LHCN-M2 (cell line): Measurements from ENCODE around the gene FILIP1L. TPM values are rescaled to one million over a fixed set of nuclear protein-coding genes. Genes with fewer than 3 reads are reported as not detected.

Experiments used
- DNase-seq: peaks from one replicate; pipeline ENCODE4 v3.0.0-alpha.2; 2012; ENCODE audit warnings: low read depth
- total RNA-seq: library from RNA; depleted of rRNA; stranded (reverse); fragments of >200 nt; gene quantifications from 2 replicates; pipeline ENCODE4 v1.2.3, GENCODE V29; 2014

Gene FILIP1L
- total RNA-seq, 1 experiment from 2014 or later, result 2.2 TPM

DNA sequence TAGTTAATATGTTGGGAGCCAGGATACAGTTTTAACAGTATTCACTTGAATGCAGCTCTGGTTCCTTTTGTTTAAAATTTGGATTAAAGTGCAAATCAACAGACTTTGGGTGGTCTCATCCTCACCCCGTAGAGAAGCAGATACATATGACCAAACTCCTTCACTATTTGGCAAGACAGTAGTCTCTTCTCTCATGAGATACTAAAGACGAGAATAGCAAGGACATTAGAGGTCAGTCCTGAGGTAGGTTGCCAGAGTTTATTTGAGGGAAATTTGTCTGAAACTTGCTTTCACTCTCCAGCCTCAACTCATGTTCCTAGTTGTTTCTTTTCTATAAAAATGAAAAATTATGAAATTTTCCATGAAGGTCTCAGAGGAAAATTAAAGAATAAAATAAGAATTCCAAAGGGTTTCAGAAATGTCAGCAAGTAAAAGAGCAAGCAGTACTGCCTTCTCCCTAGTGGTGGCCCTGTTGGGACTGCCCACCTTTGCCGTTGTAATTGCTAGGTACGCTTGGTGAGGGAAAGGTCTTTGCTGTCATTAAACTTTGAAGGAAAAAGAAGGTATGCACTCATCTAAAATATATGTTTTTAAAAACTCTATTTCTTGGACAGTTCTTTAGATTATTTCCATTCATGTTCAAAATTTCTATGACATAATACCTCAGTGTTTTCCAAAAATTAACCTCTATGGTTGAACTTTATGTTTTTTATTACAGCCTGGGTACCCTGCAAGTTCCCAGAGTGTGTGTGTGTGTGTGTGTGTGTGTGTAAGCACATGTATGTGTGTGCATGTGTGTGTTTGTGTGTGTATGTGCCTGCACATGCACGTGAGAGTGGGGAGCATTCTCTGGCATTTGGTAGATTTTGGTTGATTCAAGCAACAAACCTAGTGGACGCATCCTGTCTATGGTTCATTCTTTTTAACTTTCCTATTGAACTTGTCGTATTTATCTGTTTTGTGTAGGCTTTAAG, 185.2 kb downstream of the FILIP1L start:
- no peak for DNase-seq

DNA sequence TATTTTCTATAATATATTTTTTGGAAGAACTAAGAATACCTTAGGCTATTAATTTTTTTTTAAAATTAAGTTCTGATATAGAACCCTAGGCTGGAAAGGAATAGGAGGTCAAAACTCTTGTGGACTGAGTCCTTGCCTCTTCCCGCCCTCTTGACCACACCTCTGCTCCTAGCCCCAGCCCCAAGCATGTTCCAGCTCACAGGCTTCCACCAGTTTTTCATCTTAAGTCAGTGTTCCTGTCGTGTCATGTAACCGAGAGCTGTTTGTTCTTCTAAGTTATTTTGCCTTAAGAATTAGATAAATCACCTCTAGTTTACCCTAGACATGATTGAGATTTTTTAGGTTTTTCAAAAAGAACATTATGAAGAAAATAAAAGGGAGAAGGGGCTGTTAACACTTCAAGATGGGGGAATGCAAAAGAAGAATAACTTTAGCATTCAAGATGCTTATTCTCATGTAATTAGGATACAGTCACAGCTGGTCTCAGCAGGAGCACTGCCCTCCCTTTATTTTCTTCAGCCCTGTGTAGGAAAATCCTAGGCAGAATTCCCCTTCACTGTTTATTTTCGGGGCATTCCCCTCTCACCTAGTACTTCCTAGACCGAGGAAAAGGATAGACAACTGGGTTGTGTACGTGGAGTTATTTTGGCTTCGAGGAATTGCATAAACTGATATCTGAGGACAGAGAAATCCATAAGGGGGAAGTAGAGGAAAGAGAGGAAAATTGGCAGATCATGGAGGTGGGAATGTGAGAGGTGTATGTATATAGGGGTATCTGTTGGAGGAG, 186.4 kb downstream of the FILIP1L start:
- DNase-seq, result no peak

DNA sequence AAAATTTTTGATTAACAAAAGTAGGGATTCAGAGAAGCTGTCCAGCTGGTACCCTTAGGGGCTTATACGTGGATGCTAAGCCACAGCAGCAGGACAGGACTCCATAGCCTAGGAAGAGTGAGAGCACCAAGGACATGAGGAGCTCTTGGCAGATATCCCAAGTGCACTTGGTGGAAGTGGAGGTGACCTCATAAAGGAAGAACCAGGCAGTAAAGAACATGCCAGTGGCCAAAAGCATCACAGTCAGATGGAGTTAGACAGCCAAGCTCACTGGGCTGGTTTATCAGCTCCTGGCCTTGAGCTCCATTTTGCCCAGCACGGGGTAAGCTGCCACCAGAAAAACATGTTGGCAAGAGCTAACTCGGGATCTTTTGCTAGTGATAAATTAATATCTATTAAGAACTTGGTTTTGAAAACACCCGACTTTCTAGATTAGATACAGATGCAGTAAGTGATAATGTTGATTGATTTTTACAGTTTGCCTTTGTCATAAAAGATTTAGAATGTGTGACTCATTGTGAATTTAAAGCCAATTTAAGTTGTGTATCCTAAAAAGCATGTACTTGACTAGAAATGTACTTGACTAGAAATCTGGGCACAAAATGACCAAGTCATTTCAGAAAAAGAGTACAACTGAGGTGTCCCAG, 188.6 kb downstream of the FILIP1L start:
- DNase-seq, result peak; percentile 69

DNA sequence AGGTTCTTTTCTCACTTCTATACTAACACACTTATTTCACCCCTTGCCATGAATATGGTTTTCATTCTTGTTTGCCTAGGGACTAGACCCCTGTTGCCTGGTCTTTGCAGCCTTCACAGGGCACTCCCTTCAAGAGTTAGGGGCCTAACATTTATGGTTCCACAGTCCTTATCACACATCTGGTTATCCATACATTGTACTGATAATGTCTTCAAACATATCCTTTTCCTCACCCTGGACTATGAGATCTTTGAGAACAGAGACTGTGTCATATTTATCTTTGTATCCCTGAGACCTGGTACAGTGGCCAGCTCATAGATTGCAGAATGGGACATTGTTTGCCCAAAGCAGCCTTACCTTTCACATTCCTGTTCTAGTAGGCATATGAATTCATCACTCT, 190.4 kb downstream of the FILIP1L start:
- no peak for DNase-seq

DNA sequence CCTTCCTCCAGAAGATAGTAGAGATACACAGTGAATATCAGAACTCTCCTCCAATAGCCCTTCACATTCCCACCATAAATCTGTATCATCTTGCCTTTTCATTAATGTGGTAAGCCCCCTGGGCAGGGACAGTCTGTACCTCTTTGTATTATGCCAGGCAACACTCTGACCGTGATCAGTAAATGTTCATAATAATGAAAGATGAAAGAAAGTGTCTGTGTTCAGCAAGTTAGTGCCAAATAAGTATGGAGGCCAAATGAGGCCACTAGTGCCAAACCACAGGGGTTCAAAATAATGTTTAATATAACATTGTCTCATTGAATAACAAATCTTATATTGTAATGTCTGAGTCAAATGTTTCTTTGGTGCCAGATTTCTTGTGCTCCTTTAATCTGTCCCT, 192.3 kb downstream of the FILIP1L start:
- no peak for DNase-seq

DNA sequence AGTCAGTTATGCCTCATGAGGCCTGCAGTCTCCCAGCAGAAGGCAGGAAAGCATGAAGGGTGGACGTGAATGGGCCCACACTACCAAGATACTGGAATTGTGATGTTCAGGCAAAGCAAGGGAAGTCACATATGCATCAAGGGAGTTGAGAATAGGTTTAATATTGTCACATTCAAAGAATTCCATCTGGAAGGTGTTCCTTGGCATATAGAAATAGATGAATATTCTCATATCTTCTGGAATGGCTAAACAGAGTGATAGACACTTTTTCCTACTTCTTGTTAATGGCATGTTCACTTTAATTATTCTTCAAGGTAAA, 193.0 kb downstream of the FILIP1L start:
- DNase-seq, result no peak

DNA sequence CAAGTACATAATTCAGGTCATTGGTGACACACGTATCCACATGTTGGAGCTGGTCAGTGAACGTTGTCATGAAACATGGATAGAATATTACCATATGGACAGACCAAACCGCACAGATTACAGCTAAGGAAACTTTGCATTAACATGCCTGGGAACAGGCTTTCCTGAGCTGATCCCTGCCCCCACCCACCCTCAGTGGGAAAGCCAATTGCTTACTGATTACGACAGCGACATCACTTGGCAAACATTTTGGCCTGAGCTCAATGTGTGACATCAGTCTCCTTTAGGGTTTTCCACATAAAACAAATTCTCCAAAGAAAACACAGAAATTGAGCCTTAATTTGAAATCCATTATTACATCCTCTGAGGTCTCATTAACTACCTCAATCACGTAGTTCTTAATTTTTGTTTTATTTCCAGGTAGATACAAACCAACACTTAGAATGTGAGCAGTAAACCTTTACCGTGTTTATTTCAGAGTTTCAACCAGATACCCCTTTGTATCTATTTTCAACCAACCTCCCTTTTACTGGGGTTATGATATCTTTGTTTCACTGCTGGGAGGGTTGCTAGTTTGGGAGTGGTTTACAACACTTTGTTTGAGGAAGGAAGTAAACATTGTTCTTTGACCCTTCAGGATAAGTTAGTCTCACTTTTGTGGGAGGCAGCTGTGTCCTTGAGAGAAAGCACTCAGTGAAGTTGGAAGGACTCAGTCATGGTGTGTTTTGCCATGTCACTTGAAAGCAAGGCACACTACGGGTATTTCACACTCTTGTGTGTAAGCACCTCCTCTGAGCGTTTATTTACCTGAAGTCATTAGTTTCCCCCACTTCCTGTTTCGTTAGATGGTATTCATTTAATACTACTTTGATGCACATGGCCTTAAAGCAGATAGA, 193.6 kb downstream of the FILIP1L start:
- no peak for DNase-seq

DNA sequence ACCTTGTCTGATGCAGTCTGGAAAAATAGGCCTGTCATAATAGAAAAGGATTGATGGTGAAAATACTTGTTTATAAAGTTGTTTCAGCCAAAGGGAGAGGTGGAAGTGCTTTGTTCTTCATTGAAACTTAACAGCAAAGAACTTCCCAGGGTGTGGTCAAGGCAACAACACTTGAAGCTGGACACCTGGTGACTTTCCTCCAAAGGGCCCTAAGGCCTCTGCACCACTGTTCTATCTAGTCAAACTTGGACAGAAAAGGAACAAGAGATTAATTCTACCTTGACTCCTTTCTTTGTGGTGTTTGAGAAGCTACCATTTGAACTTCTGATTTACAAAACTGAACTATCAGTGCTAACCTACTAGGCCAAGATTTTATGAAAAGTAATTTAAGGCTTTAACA, 194.6 kb downstream of the FILIP1L start:
- DNase-seq, result no peak

DNA sequence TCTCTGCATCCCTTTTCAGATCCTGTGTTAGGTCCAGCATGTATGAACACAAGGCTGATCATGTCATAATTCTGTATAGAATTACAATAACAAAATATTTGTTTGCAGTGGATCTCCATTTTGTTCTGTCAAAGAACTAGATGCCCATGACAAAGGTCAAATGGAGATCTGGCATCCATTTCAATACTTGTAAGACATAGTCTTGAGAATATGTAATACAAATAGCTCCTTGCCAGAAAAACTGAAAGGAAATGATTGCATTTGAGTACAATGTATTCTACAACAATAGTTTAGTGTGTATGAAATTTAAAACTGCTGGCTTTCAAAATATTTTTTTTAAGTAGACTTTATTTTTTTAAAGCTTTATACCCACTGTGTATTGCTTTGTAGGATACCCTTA, 195.6 kb downstream of the FILIP1L start:
- DNase-seq, result no peak

DNA sequence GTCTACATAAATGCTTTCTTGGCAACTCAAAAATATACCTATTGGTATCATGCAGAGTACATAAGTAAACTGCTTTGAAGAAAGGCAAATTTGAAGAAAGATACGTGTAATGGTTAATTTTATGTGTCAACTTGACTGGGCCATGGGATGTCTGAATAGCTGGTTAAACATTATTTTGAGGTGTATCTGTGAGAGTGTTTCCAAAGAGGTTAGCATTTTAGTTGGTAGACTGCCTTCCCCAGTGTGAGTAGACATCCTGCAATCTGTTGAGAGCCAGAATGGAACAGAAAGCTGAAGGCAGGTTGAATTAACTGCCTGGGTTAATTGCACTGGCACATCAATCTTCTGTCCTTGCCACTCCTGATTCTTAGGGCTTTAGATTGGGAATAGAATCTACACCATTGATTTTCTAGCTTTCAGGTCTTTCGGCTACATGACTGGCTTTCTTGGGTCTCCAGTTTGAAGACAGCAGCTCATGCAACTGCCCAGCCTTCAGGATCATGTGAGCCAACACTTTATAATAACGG, 198.3 kb downstream of the FILIP1L start:
- DNase-seq, result no peak

DNA sequence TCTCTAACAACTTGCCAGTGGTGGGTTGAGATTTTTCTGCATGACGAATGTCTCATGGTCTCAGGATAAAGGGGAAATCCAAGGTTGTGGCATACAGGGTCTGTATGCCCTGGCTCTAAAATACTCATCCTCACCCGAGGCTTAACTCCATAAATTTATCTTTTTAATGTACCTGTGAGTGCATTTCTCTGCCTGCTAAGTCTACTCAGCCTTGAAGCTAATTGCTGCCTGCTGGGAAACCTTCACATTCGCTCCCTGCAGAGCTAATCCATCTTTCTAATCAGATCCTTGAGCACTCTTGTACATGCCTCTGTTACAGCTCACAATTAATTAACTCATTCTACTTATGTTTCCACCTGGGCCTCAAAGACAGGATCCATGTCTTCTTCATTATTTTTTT, 202.9 kb downstream of the FILIP1L start:
- no peak for DNase-seq

DNA sequence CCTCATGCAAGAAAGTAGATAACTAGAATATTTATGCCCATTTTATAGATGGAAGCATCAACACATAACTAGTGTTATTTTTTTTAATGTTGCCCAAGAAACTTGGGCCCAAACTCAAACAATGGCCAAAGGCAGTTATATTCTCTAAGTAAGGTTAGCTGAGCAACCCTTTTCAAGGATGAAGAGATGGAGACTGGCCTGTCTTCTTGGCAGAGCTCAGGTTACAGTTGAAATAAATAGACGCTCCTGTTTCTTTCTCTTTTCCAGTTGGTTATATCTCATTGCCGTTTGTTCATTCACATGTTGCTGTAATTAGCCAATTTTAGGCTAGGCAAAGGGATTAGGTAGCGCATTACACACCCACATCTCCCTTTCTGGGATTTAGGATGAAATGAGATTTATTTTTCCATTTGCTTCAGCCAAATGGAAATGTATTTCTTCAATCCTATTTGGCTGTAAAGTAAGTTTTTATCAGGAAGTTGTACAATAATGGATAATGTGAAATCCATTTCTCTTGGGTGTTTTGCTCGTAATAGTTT, 203.5 kb downstream of the FILIP1L start:
- DNase-seq, result no peak

DNA sequence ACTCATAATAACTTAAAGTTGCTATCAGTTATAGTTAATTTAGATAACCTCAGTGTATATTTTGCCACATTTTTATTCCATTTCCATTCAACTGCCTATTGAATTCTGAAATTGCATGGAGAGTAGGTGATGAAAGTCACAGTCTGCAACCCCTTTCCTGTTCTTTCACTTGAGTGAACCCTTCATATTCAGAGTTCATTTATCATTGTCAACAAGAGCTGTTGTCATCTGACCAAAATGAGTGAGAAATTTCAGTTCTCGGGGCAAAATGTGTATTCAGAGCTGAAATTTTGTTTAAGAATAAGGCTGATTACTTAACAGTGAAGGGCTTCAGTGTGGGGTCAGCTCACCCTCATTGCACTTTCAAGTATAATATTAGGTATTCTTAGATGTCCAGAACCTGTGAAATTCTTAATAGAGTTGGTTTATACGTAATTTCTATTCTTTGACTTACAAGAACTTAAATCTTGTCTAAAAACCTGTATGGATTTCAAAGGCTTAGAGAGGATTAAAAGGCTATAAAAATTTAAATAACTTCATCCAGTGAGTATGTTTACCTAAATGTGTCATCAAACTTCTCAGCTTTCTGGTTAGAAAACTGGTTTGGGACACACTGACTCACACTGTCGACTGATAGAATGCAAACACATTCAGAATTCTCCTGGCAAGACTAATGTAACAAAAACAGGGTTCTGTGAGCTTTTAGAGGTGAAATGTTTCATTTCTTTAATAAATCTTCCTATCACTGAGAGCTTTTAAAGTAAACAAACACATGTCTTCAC, 204.4 kb downstream of the FILIP1L start:
- DNase-seq, result peak; percentile 86

DNA sequence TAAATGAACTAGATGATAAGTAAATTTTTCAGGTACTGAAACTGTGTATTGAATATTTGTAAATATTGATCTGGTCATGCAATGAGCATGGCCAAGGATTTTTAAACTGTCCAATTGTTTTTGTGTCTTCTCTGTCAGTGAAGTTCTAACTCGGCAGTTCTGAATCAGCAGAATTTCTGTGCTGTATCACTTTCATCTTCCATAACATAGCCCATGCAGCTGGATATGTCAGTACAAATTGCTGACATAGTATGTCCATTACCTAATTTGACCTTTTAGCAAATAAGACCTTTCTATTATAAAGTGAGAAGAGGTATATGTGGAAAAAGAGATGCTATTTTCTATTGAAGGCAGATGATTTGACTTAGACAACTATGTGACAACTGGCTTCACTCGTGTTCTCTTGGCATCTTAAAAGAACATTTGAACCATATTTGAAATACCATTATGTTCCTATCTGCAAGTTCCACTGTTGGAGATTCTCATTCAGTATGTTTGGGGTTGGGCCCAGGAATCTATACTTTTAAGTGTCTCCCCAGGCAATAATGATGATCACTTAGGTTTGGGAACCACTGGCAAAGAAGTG, 206.2 kb downstream of the FILIP1L start:
- no peak for DNase-seq

DNA sequence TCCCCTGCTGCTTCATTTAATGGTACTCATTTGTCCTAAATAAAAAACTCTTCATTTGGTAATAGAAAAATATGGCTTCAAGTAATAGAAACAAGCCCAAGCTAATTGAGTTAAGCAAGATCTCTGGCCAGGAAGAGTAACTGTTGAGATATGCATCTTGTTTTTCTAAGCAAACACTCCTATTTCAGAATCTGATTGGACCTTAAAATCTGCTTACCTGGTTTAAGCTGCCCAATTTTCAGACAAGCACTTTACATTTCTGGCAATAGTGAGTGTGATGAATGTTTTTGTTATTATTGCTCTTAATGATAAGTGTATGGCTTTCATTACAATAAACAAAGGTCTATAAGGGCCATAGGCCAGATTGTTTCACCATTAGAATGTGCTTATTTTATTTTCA, 210.4 kb downstream of the FILIP1L start:
- no peak for DNase-seq

DNA sequence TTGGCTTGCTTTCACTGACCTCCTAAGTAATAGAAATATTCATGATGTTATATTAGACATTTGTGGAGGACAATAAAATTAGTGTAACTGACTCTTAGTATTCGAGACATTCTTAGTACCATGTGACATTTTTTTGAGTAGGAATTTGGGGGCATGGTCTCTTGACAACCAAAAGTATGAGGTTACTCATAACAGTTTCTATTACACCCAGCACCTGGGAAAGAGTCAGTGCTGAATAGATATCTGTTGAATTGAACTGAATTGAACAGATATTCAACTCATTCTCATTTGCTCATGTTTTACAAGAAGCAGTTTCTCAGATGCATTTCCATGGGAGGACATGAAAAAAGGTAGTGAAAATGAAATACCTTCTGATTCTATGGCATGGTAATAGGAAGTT, 212.2 kb downstream of the FILIP1L start:
- peak; percentile 59 for DNase-seq

DNA sequence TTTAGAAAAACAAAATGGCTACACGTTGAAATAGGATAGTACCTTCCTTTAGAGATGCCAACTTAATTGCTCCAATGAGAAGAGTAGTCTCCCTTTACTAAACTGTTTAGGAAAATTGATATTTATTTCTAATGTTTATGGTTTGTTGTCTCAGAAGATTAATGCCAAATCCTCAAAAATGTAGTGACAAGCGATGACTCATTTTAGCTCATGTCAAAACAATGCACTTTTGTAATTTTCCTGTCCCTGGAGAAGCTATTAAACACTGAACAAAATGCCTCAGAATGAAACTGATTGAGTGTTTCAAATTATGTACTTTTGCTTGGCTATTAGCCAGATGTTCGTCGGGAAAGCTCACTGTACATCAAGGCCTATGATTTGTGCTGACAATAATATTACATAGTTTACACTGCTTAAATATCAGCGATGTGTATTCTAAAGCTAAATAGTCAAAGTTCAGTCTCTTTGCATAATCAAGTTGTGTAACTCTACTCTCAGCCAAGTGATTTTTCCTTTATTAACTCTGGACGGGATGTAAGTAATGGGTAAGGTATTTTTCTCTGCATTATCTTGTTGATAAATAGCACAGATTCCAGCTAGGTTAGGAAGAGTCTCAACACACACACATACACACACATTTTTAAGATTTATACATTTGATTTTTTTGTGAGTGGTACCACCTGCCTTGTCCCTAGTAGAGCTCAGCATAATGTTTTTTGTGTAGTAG, 212.9 kb downstream of the FILIP1L start:
- DNase-seq, result peak; percentile 93

DNA sequence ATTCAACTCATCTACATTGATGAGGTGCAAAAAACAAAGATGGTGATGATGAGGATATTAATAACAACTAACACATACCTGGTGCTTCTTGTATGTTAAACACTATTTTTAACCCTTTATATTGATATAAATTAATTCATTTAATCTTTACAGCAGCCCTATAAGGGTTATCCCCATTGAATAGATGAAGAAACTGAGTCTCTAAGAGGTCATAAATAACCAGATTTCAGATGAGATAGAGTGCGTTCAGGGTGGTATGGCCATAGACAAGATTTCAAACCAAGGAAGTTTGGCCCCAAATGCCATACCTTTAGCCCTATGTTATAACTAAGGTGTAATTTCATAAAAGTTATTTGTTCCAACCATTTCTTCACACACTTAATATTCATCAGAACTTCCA, 214.1 kb downstream of the FILIP1L start:
- no peak for DNase-seq

DNA sequence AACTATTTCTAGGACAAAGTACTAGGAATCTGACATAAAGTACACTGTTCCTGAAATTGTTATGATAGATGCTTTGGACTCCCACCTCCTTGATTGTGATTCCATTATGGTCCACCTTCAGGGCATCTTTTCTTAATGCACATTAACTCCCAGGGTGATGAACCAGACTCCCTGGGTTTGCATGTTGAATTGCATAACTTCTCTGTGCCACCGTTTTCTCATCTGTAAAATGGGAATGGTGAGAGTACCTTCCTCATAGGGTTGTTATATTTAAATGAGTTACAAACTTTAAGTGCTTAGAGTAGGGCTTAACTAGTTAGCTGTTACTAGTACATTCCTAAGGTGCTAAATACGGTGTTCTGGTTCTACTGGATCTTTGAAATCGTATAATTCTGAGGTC, 214.7 kb downstream of the FILIP1L start:
- no peak for DNase-seq
